ENCODE measurements around the gene ZBTB25. TPM values are rescaled to one million over a fixed set of nuclear protein-coding genes. Genes with fewer than 3 reads are reported as not detected.

Gene ZBTB25
- total RNA-seq, 1 donor from 2014 or later = 9.5 TPM

DNA sequence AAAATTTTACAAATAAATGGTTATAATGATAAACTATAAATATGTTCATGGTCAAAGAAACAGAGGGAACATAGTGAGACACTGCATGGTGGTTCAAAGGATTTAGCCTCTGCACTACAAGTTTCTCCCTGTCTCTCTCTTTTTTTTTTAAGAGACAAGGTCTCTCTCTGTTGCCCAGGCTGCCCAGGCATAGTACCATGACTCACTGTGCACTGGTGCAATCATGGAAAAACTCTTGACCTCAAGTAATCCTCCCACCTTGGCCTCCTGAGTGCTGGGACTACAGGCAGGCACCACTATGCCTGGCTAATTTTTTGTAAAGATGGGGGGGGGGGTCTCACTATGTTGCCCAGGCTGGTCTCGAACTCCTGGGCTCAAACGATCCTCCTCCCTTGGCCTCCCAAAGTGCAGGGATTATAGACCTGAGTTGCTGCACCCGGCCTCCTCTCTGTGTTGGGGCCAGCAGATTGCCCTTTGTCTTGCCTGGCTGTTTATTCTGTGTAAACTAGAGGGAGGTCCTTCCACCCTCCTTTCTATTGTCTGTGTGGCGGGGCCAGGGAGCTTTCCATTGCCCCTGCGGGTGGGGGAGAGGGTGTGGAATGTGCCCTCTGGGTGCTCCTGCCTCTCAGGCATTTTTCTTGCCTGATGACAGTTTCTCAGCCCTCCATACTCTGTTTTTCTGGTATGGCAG lies 93.4 kb downstream of the ZBTB25 start:
- peaks cover 11% of the 10 kb centered on the region for H3K4me1 Mint-ChIP-seq (ENCODE audit: low read depth, unreplicated experiment)
- peak overlapping the region; percentile 63 for H3K27ac Mint-ChIP-seq (ENCODE audit: unreplicated experiment)
- H4K20me1 ChIP-seq (ENCODE audit: insufficient read depth, low read length) = no peaks in the 10 kb centered on the region
- no peaks in the 10 kb centered on the region for H3K27me3 ChIP-seq (ENCODE audit: insufficient read depth, low read length)
- H3K4me3 ChIP-seq (ENCODE audit: insufficient read depth, low read depth, low read length) = no peak overlapping the region
- no peaks in the 10 kb centered on the region for H3K9me3 Mint-ChIP-seq (ENCODE audit: unreplicated experiment)
- no peak overlapping the region for H2AFZ ChIP-seq (ENCODE audit: low read depth, low read length)
- no peak overlapping the region for H3K27ac ChIP-seq (ENCODE audit: low read depth, low read length)
- H3K4me2 ChIP-seq (ENCODE audit: low read length) = no peak overlapping the region
- no peak for FAIRE-seq
- H3K4me1 ChIP-seq (ENCODE audit: insufficient read depth, low read length) = peaks cover 8% of the 10 kb centered on the region
- no peaks in the 10 kb centered on the region for H3K9me3 ChIP-seq (ENCODE audit: insufficient read depth, low read depth, low read length)
- H3K27me3 Mint-ChIP-seq (ENCODE audit: low read depth, unreplicated experiment) = no peaks in the 10 kb centered on the region
- peak overlapping the region; percentile 6 for H3K4me3 Mint-ChIP-seq (ENCODE audit: unreplicated experiment)
- TF ChIP-seq, protein P1, sequence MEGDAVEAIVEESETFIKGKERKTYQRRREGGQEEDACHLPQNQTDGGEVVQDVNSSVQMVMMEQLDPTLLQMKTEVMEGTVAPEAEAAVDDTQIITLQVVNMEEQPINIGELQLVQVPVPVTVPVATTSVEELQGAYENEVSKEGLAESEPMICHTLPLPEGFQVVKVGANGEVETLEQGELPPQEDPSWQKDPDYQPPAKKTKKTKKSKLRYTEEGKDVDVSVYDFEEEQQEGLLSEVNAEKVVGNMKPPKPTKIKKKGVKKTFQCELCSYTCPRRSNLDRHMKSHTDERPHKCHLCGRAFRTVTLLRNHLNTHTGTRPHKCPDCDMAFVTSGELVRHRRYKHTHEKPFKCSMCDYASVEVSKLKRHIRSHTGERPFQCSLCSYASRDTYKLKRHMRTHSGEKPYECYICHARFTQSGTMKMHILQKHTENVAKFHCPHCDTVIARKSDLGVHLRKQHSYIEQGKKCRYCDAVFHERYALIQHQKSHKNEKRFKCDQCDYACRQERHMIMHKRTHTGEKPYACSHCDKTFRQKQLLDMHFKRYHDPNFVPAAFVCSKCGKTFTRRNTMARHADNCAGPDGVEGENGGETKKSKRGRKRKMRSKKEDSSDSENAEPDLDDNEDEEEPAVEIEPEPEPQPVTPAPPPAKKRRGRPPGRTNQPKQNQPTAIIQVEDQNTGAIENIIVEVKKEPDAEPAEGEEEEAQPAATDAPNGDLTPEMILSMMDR (IDR thresholded peaks at IDR 0.05; ENCODE audit: insufficient read depth, low read depth, low read length) = no peak
- no peak for TF ChIP-seq EZH2 (IDR thresholded peaks at IDR 0.05; ENCODE audit: insufficient read depth, low read length)
- DNase-seq (ENCODE audit: low read depth) = peak; percentile 21
- peaks cover 3% of the 10 kb centered on the region for H3K36me3 ChIP-seq (ENCODE audit: insufficient read depth, low read length)
- H3K36me3 Mint-ChIP-seq (ENCODE audit: low read depth, unreplicated experiment) = peaks cover 14% of the 10 kb centered on the region
- H3K79me2 ChIP-seq (ENCODE audit: insufficient read depth, low read length) = peaks cover 8% of the 10 kb centered on the region
- no peak overlapping the region for H3K9ac ChIP-seq (ENCODE audit: low read length)

DNA sequence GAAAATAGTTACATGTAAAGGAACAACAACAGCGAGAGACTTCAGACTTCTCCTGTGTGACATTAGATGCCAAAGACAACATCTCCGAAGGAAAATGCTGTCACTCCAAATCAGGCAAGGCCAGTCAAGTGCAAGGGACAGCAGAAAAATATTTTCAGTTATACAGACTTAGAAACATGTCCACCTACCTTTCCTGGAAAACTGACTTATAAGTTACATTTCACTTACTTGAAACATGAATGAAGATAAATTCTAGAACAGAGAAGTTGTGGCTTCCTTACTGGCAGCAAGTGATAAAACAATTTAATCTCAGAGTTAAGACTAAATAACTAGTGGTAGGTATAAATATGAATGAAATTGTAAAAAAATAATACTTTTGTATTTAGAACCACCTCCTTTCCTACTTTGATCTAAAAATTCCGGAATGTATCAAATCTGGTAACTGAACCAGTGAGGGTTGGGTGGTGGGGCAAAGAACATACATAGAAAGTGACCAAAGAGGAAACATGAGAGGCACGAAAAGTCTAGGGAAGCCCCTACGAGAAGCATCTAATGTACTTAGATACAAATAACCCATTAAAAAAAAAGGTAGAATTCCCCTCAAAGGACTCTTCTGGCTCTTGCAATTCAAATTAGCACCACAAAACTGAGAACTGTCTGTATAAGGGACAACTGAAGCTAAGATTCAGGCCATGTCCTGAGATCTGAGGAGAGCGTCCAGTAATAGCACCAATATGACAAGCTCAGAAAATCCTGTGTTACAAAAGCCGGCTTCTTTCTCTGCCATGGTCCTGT lies 94.3 kb downstream of the ZBTB25 start:
- Histone ChIP-seq H3K36me3 (ENCODE audit: insufficient read depth, low read length) (no peaks in the 10 kb centered on the region), H3K27ac (ENCODE audit: low read depth, low read length) (no peak overlapping the region), H3K79me2 (ENCODE audit: insufficient read depth, low read length) (peaks cover 12% of the 10 kb centered on the region), H4K20me1 (ENCODE audit: insufficient read depth, low read length) (no peaks in the 10 kb centered on the region), H3K9me3 (ENCODE audit: insufficient read depth, low read depth, low read length) (no peaks in the 10 kb centered on the region), H3K27me3 (ENCODE audit: insufficient read depth, low read length) (no peaks in the 10 kb centered on the region), H3K4me3 (ENCODE audit: insufficient read depth, low read depth, low read length) (no peak overlapping the region), H3K4me1 (ENCODE audit: insufficient read depth, low read length) (peaks cover 8% of the 10 kb centered on the region), H2AFZ (ENCODE audit: low read depth, low read length) (no peak overlapping the region), H3K9ac (ENCODE audit: low read length) (no peak overlapping the region), H3K4me2 (ENCODE audit: low read length) (no peak overlapping the region)
- Mint-ChIP-seq H3K9me3 (ENCODE audit: unreplicated experiment) (peaks cover 2% of the 10 kb centered on the region), H3K27ac (ENCODE audit: unreplicated experiment) (no peak overlapping the region), H3K36me3 (ENCODE audit: low read depth, unreplicated experiment) (peaks cover 20% of the 10 kb centered on the region), H3K4me3 (ENCODE audit: unreplicated experiment) (no peak overlapping the region), H3K4me1 (ENCODE audit: low read depth, unreplicated experiment) (peaks cover 11% of the 10 kb centered on the region), H3K27me3 (ENCODE audit: low read depth, unreplicated experiment) (no peaks in the 10 kb centered on the region)
- no peak for FAIRE-seq
- no peak for DNase-seq (ENCODE audit: low read depth)
- TF ChIP-seq EZH2 (IDR thresholded peaks at IDR 0.05; ENCODE audit: insufficient read depth, low read length) = no peak
- TF ChIP-seq, protein P1 (IDR thresholded peaks at IDR 0.05; ENCODE audit: insufficient read depth, low read depth, low read length) = no peak

All from astrocyte (in vitro differentiated cells and primary cell).